HG03095 (cell line): ENCODE results near the gene RFTN1.

ENCODE experiments used
- ATAC-seq: cut with Tn5 transposase; IDR thresholded peaks from one replicate; pipeline ENCODE4 v1.9.1; 2021; ENCODE audit warnings: moderate library complexity; ENCODE audit not compliant: unreplicated experiment

RFTN1 gene

DNA sequence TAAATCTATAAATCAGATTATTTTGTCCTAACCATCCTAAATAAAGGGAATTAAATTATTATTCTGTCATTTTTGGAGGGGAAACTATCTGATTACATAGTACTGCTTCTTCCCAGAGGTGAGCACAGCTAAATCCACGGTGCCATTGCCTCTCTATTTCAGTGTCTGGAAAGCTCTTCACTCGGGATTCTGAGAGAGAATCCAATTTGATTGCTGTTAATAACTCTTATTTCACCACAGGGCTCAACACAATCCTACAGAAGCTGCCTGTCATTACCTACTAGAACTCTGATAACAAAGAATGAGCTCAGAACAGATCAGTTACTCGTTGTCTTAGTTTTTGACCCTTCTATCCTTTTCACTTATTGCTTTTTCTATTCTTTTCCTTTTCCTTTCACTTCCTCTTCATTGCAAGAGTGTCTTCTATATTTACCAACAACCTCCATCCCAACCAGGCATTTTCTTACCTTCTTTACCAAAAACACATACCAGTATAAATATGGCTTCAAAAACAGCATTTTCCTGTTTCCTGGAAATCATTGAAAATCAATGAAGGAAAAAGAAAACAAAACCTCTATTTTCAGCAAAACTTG lies 218.1 kb downstream of the RFTN1 start:
- ATAC-seq: no peak

DNA sequence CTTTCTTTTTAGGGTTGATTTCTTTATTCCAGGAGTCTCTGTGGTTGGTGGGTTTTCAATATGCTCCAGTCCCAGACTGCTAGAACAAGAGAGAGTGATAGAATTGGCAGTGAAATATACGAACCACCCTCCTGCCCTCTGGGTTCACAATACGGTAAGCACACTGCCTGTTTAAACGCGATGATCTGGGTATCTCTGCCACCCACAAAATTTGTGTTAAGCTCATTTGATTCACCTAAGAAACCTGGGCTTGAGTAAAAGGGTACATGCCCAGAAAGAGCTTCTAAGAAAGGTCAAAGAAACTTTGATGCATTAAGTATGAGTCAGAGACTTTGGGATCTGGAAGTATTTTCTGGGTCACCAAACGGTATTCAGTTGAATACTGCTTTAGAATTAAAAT lies 218.7 kb downstream of the RFTN1 start:
- ATAC-seq: no peak

DNA sequence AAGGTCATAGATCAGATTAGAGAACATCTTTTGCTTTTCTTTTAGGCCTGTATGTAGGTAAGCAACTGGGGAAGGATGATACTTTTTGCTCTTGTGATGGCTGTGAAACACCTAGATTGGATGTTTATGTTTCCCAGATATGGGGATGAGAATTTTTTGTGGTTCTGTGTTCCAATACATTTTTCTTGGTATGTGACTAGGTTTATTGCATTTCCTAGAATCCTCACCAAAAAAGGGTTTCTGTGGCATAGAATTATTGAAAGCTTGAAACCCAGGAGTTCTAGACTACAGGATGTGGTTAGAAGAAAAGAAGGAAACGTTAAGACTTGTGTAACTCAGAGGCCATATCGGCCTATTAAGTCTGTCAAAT lies 222.7 kb downstream of the RFTN1 start:
- no peak for ATAC-seq

DNA sequence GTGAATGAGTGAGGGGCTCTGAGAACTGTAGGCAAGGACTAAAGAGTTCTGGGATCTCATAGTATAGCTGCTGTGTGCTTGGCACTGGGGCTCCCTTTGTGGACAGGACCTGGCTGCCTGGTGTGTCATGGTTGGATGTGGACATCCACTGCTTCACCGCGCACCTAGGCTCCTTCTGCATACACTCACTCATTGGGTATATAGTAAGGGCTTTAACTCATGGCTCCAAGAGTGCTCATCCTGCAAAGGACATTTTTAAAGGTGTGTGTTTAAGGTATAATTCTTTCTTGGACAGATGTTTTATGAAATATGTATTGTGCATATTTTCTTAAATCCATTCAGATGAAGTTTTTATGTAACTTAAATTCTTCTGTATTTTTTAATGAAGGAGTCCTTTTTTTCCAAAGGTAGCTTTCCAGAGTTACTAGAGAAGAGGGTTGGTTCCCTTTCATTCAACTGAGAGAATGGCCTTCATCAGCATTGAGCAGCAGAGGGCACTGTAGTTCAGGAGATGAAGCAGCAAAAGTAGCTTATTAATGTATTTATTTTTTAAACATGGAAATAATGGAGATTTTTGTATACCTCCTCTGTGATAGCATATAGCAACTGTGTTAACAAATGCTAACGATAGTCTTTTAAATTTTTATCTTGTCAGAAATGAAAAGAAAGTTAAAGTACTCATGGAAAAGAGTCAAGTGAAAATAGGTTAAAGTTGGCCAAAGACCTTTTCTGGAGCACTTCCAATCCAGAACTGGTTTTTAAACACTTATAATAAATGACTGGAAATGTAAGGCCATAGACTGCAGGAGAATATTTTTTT lies 223.3 kb downstream of the RFTN1 start:
- ATAC-seq: no peak

DNA sequence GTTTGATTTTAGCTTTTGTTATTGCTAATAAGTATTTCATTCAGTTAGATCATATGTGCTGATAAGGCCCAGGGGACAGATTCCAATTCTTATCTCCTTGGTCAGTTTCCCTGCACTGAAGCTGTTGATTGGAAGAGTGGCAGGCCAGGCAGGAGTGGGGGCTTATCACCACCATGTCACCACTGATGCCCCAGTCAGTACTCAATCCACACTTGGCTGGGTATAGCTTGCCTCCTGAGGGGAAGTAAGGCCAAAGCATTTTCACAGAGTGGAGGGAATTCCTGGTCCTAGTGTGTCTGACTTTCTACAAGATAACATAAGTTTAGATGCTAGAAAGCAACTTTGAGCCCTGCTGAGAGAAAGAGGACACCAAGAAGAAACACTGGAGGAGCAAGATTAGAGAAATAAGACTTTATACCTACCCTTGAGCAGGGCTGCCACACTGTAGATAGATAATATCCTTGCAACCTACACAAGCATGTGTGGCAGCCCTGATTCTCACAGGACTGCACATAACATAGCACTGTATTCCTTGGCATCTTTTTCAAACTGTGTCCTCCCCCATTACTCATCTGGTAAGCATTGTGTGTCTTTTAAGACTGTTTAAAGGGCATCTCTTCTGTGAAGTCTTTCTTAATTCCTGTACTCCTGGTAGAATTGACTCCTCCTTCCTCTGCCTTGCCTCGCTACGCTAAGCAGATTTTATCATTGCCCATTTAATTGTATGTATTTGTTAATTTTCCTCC lies 224.2 kb downstream of the RFTN1 start:
- no peak for ATAC-seq

DNA sequence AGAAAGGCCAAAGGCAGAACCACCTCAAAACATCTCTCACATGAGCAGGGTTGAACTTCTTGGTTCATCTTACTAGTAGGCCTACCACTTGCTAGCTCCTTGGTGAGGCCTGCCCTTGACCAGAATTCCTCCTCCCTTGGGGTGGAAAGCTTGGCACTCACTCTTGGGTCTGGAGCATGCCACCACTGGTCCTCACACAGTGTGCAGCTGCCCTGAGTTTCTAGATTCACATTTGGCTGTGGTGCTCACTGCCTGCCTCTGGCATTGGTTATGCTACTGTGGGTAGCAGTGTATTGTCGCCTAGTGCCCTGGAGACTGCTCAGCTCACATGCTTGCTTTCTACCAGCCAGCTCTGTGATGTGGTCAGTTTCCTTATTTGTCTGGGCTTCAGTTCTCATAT lies 224.8 kb downstream of the RFTN1 start:
- ATAC-seq: no peak

DNA sequence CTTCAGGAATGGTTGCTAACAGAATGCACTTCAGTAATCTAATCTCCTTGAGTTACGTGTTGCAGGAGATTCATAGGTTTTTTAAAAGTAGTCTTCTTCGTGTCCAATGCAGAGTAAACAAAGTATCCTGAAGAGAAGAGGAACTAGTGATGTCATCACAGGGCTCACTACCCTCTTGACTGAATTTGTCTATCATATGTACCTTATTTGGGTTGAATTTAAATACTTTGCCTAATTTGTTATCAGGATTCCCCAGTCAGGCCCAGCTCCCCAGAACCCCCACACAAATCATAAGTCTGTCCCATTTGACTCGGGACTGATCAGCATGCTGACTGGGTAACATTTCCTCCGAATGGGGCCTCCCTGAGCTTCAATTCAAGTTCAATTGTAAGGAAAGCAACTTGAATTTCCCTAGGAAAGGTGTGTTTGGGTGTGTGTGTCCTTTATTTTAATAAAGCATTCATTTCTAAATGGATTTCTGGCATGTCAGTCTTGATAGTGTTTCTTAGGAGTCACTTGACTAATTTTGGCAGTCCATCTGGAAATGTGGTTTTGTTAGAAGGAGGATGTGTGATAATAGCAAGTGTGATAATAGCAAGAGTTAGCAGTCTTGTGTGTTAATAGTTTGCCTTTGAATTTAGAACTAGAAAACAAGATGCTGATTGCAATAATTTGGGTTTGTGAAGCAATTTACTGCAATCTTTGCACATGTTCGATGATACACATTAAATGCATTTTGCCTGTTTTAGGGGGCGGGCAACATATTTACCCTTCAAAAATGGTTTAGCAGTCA lies 226.6 kb downstream of the RFTN1 start:
- ATAC-seq: no peak

DNA sequence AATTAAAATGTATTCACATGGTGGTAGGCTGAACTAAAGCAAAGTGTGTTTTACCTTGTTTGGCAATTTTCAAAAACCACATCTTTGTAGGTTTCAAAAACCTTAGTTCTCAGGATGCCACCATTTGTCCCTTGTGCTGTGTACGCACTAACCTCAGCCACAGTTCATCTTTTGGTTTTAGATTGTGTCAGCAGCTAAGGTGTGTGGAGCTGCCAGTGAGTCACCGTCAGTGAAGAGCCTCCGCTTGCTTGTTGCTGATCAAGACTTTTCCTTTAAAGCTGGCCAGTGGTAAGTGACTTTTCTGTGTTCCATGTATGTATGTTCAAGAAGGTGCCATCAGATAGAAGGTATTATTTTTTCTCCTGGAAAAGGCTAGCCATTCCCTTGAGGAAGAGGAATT lies 227.3 kb downstream of the RFTN1 start:
- peak; percentile 58 for ATAC-seq

DNA sequence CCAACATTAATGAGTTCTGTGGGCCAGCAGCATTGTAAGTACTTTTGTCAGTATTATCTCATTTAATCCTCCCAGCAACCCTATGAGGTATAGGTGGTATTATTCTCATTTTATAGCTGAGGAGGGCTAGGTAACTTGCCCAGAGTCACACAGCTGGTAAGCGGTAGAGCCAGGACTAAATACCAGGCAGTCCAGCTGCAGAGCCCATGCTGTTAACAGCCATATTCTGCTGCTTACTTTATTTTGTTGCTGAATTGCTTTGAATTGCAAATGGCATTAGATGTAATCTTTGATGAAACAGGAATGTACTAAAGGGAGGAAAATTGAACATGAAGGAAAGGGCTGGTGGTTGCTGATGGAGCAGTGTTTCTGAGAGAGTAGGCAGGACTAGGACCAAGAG lies 228.9 kb downstream of the RFTN1 start:
- ATAC-seq: no peak

DNA sequence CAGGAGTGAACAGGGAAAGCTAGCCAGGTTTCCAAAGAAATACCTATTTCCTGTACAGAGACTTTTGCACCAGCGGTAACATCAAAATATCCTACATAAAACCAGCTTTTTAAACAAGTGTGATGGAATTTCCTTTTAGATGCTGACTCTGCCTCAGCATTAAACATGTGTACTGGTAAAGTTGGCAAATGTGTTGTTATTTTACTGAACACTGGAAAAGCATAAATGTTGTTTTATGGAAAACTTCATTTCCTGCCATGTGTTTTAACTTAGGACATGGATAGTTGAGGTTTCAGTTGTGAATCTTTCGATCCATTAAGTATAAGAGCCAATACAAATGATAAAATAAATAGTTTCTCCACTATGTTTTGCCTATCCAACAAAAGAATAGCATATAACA lies 232.8 kb downstream of the RFTN1 start:
- ATAC-seq: no peak

DNA sequence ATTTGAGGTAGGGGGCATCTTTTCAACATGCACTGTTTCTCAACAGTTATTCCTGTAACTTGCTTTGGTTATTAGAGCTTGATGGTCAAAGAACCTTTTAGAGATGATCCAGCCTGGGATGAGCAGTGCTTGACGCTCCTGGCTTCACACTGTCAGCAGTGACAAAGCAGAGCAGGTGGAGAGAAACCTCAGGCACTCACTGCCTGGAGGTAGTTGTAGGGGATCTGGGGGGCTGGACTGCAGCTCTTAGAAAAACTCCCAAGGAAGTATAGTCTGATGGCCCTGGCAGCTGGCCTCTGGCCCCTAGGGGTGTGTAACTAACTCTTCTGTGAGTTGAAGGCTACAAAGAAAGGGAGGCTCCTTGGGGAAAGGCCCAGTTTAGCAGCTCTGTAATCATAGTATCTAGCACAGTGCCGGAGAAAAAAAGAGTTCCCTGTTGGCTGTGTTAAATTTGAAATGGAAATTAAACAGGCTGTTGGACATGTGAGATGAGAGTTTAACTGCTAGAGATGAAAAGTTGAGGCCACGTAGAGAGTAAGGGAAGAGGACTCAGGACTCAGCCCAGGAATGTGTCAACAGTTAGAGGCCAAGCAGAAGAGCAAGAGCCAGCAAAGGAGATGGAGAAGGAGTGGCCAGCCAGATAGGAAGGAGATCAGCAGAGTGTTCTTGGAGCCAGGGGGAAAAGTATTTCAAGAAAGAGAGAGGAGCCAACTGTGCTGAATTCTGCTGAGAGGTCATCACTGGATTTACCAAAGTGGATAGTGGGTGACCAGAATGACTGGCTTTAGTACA lies 234.3 kb downstream of the RFTN1 start:
- ATAC-seq: no peak

DNA sequence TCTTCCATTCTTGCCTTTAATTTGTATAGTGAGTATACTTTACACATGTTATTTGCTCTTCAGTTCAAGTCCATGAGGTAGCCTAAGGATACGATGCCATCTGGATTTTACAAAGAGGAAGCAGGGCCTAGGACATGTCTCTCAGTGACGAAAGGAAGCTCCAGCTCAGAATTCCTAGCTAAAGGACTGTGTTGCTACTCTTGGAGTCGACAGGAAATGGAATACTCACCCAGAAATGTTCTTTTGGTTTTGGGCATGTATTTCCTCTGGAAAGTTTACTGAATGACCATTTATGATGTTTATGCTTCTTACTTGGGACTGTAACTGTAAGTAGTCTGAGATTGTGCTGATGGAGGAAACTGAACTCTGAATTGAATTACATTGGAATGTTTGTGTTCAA lies 236.0 kb downstream of the RFTN1 start:
- no peak for ATAC-seq

DNA sequence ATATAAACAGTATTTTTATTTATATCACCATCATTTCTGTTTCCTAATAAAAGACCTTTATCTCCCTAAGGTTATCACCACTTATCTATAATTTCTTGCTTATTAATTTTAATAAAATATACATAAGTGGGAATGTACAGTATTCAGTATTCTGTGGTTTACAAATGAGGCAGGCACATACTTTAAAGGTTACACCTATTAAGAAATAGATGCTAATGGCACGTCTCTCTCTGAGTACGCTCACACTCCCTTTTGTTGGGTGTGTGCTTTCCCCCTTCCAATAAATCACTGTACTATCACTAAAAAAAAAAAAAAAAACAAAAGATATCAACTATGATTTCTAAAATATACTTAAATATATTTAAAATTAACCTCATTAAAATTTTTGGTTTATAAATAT lies 239.6 kb downstream of the RFTN1 start:
- ATAC-seq: no peak

DNA sequence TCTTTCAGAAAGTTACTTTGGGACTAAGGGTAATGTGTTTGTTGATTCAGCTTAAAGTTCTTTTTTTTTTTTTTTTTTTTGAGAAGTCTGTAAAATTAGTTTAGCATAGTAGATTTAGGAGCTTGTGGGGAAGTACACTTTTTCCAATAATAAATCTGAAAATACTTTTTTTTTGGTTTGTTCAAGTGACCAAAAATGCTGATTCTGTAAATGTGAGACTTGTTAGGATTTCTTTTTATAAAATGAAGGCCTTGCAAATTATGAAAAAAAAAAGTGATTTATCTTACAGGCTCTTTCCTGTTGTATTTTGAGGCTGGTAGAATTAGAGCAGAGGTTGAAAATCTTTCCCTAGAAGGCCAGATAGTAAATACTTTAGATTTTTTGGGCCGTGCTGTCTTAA lies 240.9 kb downstream of the RFTN1 start:
- ATAC-seq: no peak

DNA sequence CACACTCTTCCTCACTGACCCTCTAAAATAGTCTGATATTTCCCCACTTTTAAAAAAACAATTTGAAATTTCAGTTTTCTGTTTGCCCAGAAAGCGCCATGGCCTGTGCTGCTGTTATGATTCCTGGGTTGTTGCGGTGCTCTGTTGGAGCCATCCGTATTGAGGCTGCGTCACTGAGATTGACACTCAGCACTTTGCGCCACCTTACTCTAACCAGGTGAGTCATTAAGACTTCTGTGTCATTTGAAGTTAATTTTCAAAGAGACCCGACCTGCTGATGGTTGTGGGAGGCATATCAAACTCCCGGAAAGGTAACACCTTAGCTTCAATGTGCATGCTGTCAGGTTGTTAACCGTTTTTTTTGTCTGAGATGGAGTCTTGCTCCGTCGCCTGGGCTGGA lies 242.6 kb downstream of the RFTN1 start:
- ATAC-seq: no peak

DNA sequence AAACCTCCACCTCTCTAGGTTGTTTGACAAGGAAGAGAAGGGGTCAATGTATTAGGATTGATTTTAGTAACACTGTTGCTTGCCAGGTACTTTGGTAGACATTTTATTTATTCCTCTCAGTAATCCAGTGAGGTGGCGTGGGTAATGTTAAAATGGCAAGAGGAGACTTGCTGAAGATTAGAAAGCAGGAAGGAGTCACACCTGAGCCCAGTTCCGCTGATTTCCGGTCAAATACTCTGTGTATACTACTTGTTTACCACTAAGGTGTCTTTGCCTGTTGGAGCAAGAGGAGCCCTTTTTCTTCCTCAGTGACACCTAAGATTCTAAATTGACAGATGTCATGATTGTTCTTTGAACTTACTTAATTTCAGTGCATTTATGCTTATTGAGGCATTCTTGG lies 246.8 kb downstream of the RFTN1 start:
- ATAC-seq: no peak
